ENCODE data around the gene ATOX1. TPM values are rescaled to one million over a fixed set of nuclear protein-coding genes. Genes with fewer than 3 reads are reported as not detected.

ATOX1 gene
- total and polyA plus RNA-seq, 2 of the 8 experiments (the other 6 are each of a cell fraction or from before 2014, with no cell fraction given) = 79.9 to 232 TPM

DNA sequence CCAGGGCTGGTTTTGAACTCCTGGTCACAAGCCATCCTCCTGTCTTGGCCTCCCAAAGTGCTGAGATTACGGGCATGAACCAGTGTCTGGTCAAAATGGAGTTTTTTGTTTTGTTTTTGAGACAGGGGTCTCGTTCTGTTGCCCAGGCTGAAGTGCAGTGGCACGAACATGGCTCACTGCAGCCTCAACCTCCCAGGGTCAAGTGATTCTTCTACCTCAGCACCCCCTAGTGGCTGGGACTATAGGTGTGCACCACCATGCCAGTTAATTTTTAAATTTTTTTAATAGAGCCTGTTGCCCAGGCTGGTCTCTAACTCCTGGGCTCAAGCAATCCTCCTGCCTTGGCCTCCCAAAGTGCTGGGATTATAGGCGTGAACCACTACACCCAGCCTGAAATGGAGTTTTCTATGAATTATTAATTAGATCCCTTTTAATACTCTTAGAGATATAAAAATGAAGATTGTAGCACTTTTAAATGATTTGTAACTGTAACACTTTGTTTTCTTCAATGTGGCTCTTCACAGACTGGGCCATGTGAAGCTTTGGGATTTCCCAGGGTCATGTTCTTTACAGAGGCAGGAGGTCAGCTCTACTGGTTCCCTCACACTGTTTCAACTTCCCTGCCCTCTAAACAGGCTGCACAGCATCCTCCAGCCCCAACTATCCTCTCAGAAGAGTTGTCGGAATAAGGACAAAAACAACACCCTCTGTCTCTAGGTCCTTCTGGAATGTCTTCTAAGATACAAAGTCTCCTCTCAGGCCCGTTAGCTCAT lies 39.0 kb downstream of the ATOX1 start:
- Histone ChIP-seq H4K5ac (ENCODE audit: insufficient read length, low read depth, low read length) (no peak overlapping the region), H3K9me3 (ENCODE audit: insufficient read depth in 2 of 2, low read depth in 1 of 2, low read length in 1 of 2) (peaks cover 0 to 3% of the 10 kb centered on the region in 2 experiments; a peak in 1 of 4 replicates), H3K36me3 (ENCODE audit: control insufficient read depth in 2 of 4, insufficient read depth in 4 of 4, low read length in 3 of 4) (no peaks in the 10 kb centered on the region), H3K4ac (replicated peaks; ENCODE audit: insufficient read length, low read depth, low read length) (no peak overlapping the region), H3K4me1 (replicated peaks in 1 of 4; ENCODE audit: control insufficient read depth in 3 of 4, insufficient read depth in 4 of 4, low read length in 3 of 4) (peaks cover 0 to 10% (median 6%) of the 10 kb centered on the region in 4 experiments; a peak in 4 of 7 replicates), H2BK120ac (replicated peaks; ENCODE audit: low read depth, low read length) (no peak overlapping the region), H3K14ac (ENCODE audit: insufficient read length) (no peak overlapping the region), H3K23me2 (ENCODE audit: low read depth, low read length) (no peaks in the 10 kb centered on the region), H2AK5ac (ENCODE audit: low read depth, low read length) (no peak overlapping the region), H4K20me1 (replicated peaks in 1 of 2; ENCODE audit: control insufficient read depth in 1 of 2, insufficient read depth in 2 of 2, low read length in 2 of 2) (no peaks in the 10 kb centered on the region), H3K56ac (replicated peaks; ENCODE audit: insufficient read length, low read depth, low read length) (no peak overlapping the region), H2BK12ac (ENCODE audit: low read depth, low read length) (no peak overlapping the region), H2BK15ac (ENCODE audit: low read length) (no peak overlapping the region), H3K27ac (ENCODE audit: low read depth, low read length) (no peak overlapping the region), H3K79me2 (ENCODE audit: control insufficient read depth in 1 of 2, insufficient read depth in 2 of 2, low read length in 2 of 2) (no peaks in the 10 kb centered on the region), H2BK5ac (ENCODE audit: low read depth, low read length) (no peak overlapping the region), H2BK20ac (ENCODE audit: low read length) (no peak overlapping the region), H4K91ac (replicated peaks; ENCODE audit: insufficient read length, low read length) (no peak overlapping the region), H3K27me3 (replicated peaks in 1 of 4; ENCODE audit: control insufficient read depth in 3 of 4, extremely low read depth in 1 of 4, insufficient read depth in 3 of 4, low read length in 3 of 4) (no peaks in the 10 kb centered on the region), H3K79me1 (ENCODE audit: low read depth, low read length) (no peaks in the 10 kb centered on the region), H3K18ac (ENCODE audit: extremely low read depth, low read length) (no peak overlapping the region), H3K4me2 (ENCODE audit: insufficient read depth in 1 of 2, low read depth in 2 of 2, low read length in 2 of 2) (no peak overlapping the region), H3K9ac (replicated peaks in 1 of 4; ENCODE audit: extremely low read depth in 1 of 4, low read depth in 3 of 4, low read length in 3 of 4) (no peak overlapping the region), H3K4me3 (ENCODE audit: extremely low read depth in 1 of 4, insufficient read depth in 2 of 4, low read depth in 3 of 4, low read length in 4 of 4) (no peak overlapping the region), H3K23ac (ENCODE audit: insufficient read length) (no peak overlapping the region), H2AFZ (ENCODE audit: low read length) (no peak overlapping the region), H4K8ac (ENCODE audit: extremely low read depth, insufficient read depth, low read length) (no peak overlapping the region)
- peak in 1 of 2 experiments; percentile 67 for DNase-seq (ENCODE audit: low read depth in 1 of 2, low spot score in 2 of 2)
- CTCF ChIA-PET (ENCODE audit: partially characterized antibody) = interaction anchor here (0.6 to 11.6 kb wide), 31 partner anchors 10 to 400 kb away, joined by 3 to 198 read pairs (median 5); partner anchors contain the start of gene SPARC
- FAIRE-seq = no peak
- POLR2A ChIA-PET (ENCODE audit: partially characterized antibody) = interaction anchor here (0.9 to 1.7 kb wide), 3 partner anchors 21 to 51 kb away, joined by 3 to 5 read pairs (median 4); no protein-coding TSS in a partner anchor
- 89% methylated on average over 6 of the region's 6 CpGs; no CpG with 5 or more reads in 1 of the 2 experiments for WGBS, 2 experiments (ENCODE audit: extremely low coverage in 1 of 2, insufficient coverage in 1 of 2, insufficient read length in 1 of 2, insufficient replicate concordance in 2 of 2, low coverage in 1 of 2, low lambda C conversion rate in 2 of 2, missing lambda C conversion rate in 1 of 2)
- no peak for TF ChIP-seq EP300 (IDR thresholded peaks at IDR 0.05; ENCODE audit: borderline replicate concordance in 1 of 2, low read depth in 2 of 2, low read length in 2 of 2)
- no peak for TF ChIP-seq ASH2L (IDR thresholded peaks at IDR 0.05; ENCODE audit: low read length)
- 0 out of 2 replicates have a peak, but pooled peaks have one; percentile 27 for TF ChIP-seq KDM1A (IDR thresholded peaks at IDR 0.05; ENCODE audit: borderline replicate concordance, low read length)
- no peak for TF ChIP-seq NANOG (IDR thresholded peaks at IDR 0.05; ENCODE audit: insufficient read depth, low read depth, low read length, poor library complexity, severe bottlenecking)
- peak; percentile 54 to 56 (median 55) for TF ChIP-seq CTCF (IDR thresholded peaks at IDR 0.05; ENCODE audit: control extremely low read depth in 1 of 3, insufficient read depth in 1 of 3, low read depth in 1 of 3, low read length in 3 of 3)
- TF ChIP-seq SRF (IDR thresholded peaks at IDR 0.05; ENCODE audit: low read depth, low read length) = no peak
- no peak for TF ChIP-seq GABPA (IDR thresholded peaks at IDR 0.05; ENCODE audit: borderline replicate concordance, insufficient read depth, low read length)
- no peak for TF ChIP-seq CREB1 (IDR thresholded peaks at IDR 0.05)
- no peak for TF ChIP-seq MAFK (IDR thresholded peaks at IDR 0.05; ENCODE audit: low read depth, low read length)

Data from H1 (cell line).